Naive thymus-derived CD4-positive, alpha-beta T cell (primary cell): ENCODE data around the gene IKBKE. TPM values are rescaled to one million over a fixed set of nuclear protein-coding genes. Genes with fewer than 3 reads are reported as not detected.
A peak's percentile ranks its signal among the peaks of the same experiment; 100 is the strongest.

Source experiments
- ATAC-seq: fragments of 150-1000 bp; cut with Tn5 transposase; 2 replicates; pipeline ENCODE4 v1.10.0; 2021; ENCODE audit warnings: mild to moderate bottlenecking, moderate library complexity
- CTCF ChIA-PET: fragments of 350-600 bp; sonication (Branson Sonifier 250); formaldehyde crosslinking; loops from one replicate; lab custom pipeline; 2021; ENCODE audit warnings: antibody characterized with exemption; lab: Charles Lee
- POLR2A ChIA-PET: fragments of 350-600 bp; sonication (Branson Sonifier 250); formaldehyde crosslinking; loops from one replicate; lab custom pipeline; 2021; ENCODE audit warnings: antibody characterized with exemption, inconsistent platforms; lab: Charles Lee
- DNase-seq, 9 donors: peaks; one replicate each; pipeline versions ENCODE4 v3.0.0 to v3.0.0-alpha.2; 2020 to 2022; ENCODE audit warnings: mixed read lengths in 1 of 9
- H3K27ac ChIP-seq: one replicate; pipeline ENCODE4 v1.7.0; 2013; ENCODE audit warnings: mild to moderate bottlenecking, low read depth, low read length, moderate library complexity
- H3K27me3 ChIP-seq, 2 donors: one replicate each; pipeline ENCODE4 v1.7.0; 2013; ENCODE audit warnings: low read length in 2 of 2, mild to moderate bottlenecking in 2 of 2, moderate library complexity in 2 of 2; ENCODE audit not compliant: control insufficient read depth in 2 of 2, insufficient read depth in 2 of 2
- H3K36me3 ChIP-seq, 3 experiments: 1 replicate in 2 of 3; 2 replicates in 1 of 3; pipeline ENCODE4 v1.7.0; 2013; ENCODE audit warnings: low read length in 3 of 3, mild to moderate bottlenecking in 3 of 3, moderate library complexity in 1 of 3; ENCODE audit not compliant: insufficient read depth in 3 of 3, control insufficient read depth in 2 of 3
- H3K4me1 ChIP-seq, 2 donors: one replicate each; pipeline ENCODE4 v1.7.0; 2013; ENCODE audit warnings: low read length in 2 of 2, mild to moderate bottlenecking in 2 of 2, moderate library complexity in 1 of 2; ENCODE audit not compliant: control insufficient read depth in 2 of 2, insufficient read depth in 2 of 2
- H3K4me3 ChIP-seq: 2 replicates; pipeline ENCODE4 v1.7.0; 2013; ENCODE audit warnings: mild to moderate bottlenecking, low read length
- H3K9me3 ChIP-seq, 3 experiments: 1 replicate in 2 of 3; 2 replicates in 1 of 3; pipeline ENCODE4 v1.7.0; 2013; ENCODE audit warnings: low read length in 3 of 3; ENCODE audit not compliant: control insufficient read depth in 2 of 3
- H3K27ac Mint-ChIP-seq, 9 donors: one replicate each; pipeline ENCODE4 v1.8.0; 2020 to 2022; ENCODE audit warnings: mixed read lengths in 9 of 9, mild to moderate bottlenecking in 8 of 9, moderate library complexity in 5 of 9, inconsistent platforms in 2 of 9
- H3K27me3 Mint-ChIP-seq, 5 donors: one replicate each; pipeline ENCODE4 v1.8.0; 2021 to 2022; ENCODE audit warnings: mixed read lengths in 5 of 5, mild to moderate bottlenecking in 1 of 5
- H3K36me3 Mint-ChIP-seq, 5 donors: one replicate each; pipeline ENCODE4 v1.8.0; 2020 to 2022; ENCODE audit warnings: mixed read lengths in 5 of 5, mild to moderate bottlenecking in 3 of 5, inconsistent platforms in 1 of 5
- H3K4me1 Mint-ChIP-seq, 7 donors: one replicate each; pipeline ENCODE4 v1.8.0; 2020 to 2022; ENCODE audit warnings: mixed read lengths in 7 of 7, mild to moderate bottlenecking in 3 of 7, inconsistent platforms in 1 of 7
- H3K4me3 Mint-ChIP-seq, 10 donors: one replicate each; pipeline ENCODE4 v1.8.0; 2020 to 2022; ENCODE audit warnings: mild to moderate bottlenecking in 10 of 10, mixed read lengths in 10 of 10, moderate library complexity in 6 of 10, inconsistent platforms in 2 of 10
- H3K9me3 Mint-ChIP-seq, 11 donors: one replicate each; pipeline ENCODE4 v1.8.0; 2020 to 2022; ENCODE audit warnings: mixed read lengths in 11 of 11, mild to moderate bottlenecking in 4 of 11, inconsistent platforms in 1 of 11, moderate library complexity in 1 of 11
- intact Hi-C, 2 donors: fragments of 100-400 bp; cut with micrococcal nuclease; formaldehyde crosslinking; loops; one replicate each; pipeline ENCODE4 v1.15.1; 2023
- polyA plus RNA-seq, 2 donors: library from polyadenylated mRNA; unstranded; fragments of 300-500 nt; fragmentation: Illumina TruSeq; gene quantifications; one replicate each; pipeline ENCODE4 v1.2.3, GENCODE V29; 2021
- total RNA-seq, 6 experiments: library from RNA in 5 of 6; stranded (reverse) in 5 of 6; gene quantifications; 1 replicate in 5 of 6; 2 replicates in 1 of 6; pipeline ENCODE4 v1.2.3 and lab custom pipeline; 2021 to 2026

Gene IKBKE
- total and polyA plus RNA-seq, 7 experiments from 2014 or later, result 32.5 to 177 (median 60.4) TPM

- H3K27ac Mint-ChIP-seq, result no peak overlapping the region
- ChIA-PET CTCF (no interaction called here), POLR2A (no interaction called here)
- no peak overlapping the region for H3K4me3 ChIP-seq
- no peaks in the 10 kb centered on the region for H3K9me3 ChIP-seq
- no peak for ATAC-seq
- DNase-seq, result no peak
- intact Hi-C loops, result no loop called here
- no peaks in the 10 kb centered on the region for H3K27me3 ChIP-seq
- H3K9me3 Mint-ChIP-seq, result no peaks in the 10 kb centered on the region
- H3K4me1 ChIP-seq, result no peaks in the 10 kb centered on the region
- H3K36me3 Mint-ChIP-seq, result peaks cover 11 to 47% (median 18%) of the 10 kb centered on the region in 5 donors
- H3K4me3 Mint-ChIP-seq, result no peak overlapping the region
- no peak overlapping the region for H3K27ac ChIP-seq
- peaks cover 0 to 20% (median 4%) of the 10 kb centered on the region in 3 experiments for H3K36me3 ChIP-seq
- H3K4me1 Mint-ChIP-seq, result peaks cover 0 to 11% (median 0%) of the 10 kb centered on the region in 7 donors
- no peaks in the 10 kb centered on the region for H3K27me3 Mint-ChIP-seq
Observed at GRCh38 chr1:206435445-206435844, 34.8 kb upstream of the IKBKE start.

GRCh38 chr1:206438554-206438953 lies 31.7 kb upstream of the IKBKE start:
- Mint-ChIP-seq H3K4me1 (peaks cover 0 to 8% (median 0%) of the 10 kb centered on the region in 7 donors), H3K27me3 (no peaks in the 10 kb centered on the region), H3K4me3 (no peak overlapping the region), H3K36me3 (peaks cover 6 to 44% (median 22%) of the 10 kb centered on the region in 5 donors), H3K9me3 (no peaks in the 10 kb centered on the region), H3K27ac (no peak overlapping the region)
- H3K27me3 ChIP-seq, result no peaks in the 10 kb centered on the region
- DNase-seq (no peak), ATAC-seq (no peak)
- no peak overlapping the region for H3K4me3 ChIP-seq
- CTCF ChIA-PET, result no interaction called here
- H3K9me3 ChIP-seq, result no peaks in the 10 kb centered on the region
- POLR2A ChIA-PET, result no interaction called here
- H3K36me3 ChIP-seq, result peaks cover 0 to 33% (median 4%) of the 10 kb centered on the region in 3 experiments
- intact Hi-C loops, result no loop called here
- H3K27ac ChIP-seq, result no peak overlapping the region
- no peaks in the 10 kb centered on the region for H3K4me1 ChIP-seq

GRCh38 chr1:206439205-206439604 lies 31.1 kb upstream of the IKBKE start:
- no peak overlapping the region for H3K27ac Mint-ChIP-seq
- H3K27me3 Mint-ChIP-seq, result no peaks in the 10 kb centered on the region
- H3K36me3 Mint-ChIP-seq, result peaks cover 6 to 42% (median 22%) of the 10 kb centered on the region in 5 donors
- no peaks in the 10 kb centered on the region for H3K27me3 ChIP-seq
- H3K4me1 Mint-ChIP-seq, result peaks cover 0 to 8% (median 0%) of the 10 kb centered on the region in 7 donors
- H3K4me3 Mint-ChIP-seq, result no peak overlapping the region
- intact Hi-C loops, result no loop called here
- ChIA-PET CTCF (no interaction called here), POLR2A (no interaction called here)
- H3K9me3 ChIP-seq, result no peaks in the 10 kb centered on the region
- no peaks in the 10 kb centered on the region for H3K4me1 ChIP-seq
- ATAC-seq (no peak), DNase-seq (no peak)
- no peak overlapping the region for H3K27ac ChIP-seq
- H3K9me3 Mint-ChIP-seq, result no peaks in the 10 kb centered on the region
- H3K4me3 ChIP-seq, result no peak overlapping the region
- peaks cover 0 to 33% (median 4%) of the 10 kb centered on the region in 3 experiments for H3K36me3 ChIP-seq

- CTCF ChIA-PET, result no interaction called here
Observed at GRCh38 chr1:206441336-206441967, 28.8 kb upstream of the IKBKE start.

GRCh38 chr1:206442101-206442500 lies 28.2 kb upstream of the IKBKE start:
- no peaks in the 10 kb centered on the region for H3K27me3 Mint-ChIP-seq
- Histone ChIP-seq H3K36me3 (peaks cover 0 to 36% (median 4%) of the 10 kb centered on the region in 3 experiments), H3K4me1 (no peaks in the 10 kb centered on the region), H3K4me3 (no peak overlapping the region), H3K9me3 (no peaks in the 10 kb centered on the region), H3K27ac (no peak overlapping the region), H3K27me3 (no peaks in the 10 kb centered on the region)
- DNase-seq (no peak), ATAC-seq (no peak)
- ChIA-PET CTCF (no interaction called here), POLR2A (no interaction called here)
- peak overlapping the region in 1 of 9 donors; percentile 16 for H3K27ac Mint-ChIP-seq
- peaks cover 0 to 4% (median 0%) of the 10 kb centered on the region in 7 donors for H3K4me1 Mint-ChIP-seq
- no peak overlapping the region for H3K4me3 Mint-ChIP-seq
- H3K9me3 Mint-ChIP-seq, result no peaks in the 10 kb centered on the region
- intact Hi-C loops, result no loop called here
- peaks cover 6 to 55% (median 17%) of the 10 kb centered on the region in 5 donors for H3K36me3 Mint-ChIP-seq

More at GRCh38 chr1:206441336-206441967, 28.8 kb upstream of the IKBKE start:
- H3K4me3 ChIP-seq, result no peak overlapping the region
- no peaks in the 10 kb centered on the region for H3K9me3 Mint-ChIP-seq
- intact Hi-C loops, result no loop called here
- H3K36me3 ChIP-seq, result peaks cover 0 to 37% (median 4%) of the 10 kb centered on the region in 3 experiments
- H3K27ac ChIP-seq, result no peak overlapping the region
- no peaks in the 10 kb centered on the region for H3K27me3 ChIP-seq
- H3K27ac Mint-ChIP-seq, result no peak overlapping the region
- no peak for ATAC-seq
- peaks cover 0 to 4% (median 0%) of the 10 kb centered on the region in 7 donors for H3K4me1 Mint-ChIP-seq
- no peak for DNase-seq
- H3K27me3 Mint-ChIP-seq, result no peaks in the 10 kb centered on the region
- H3K36me3 Mint-ChIP-seq, result peaks cover 6 to 50% (median 22%) of the 10 kb centered on the region in 5 donors
- no peak overlapping the region for H3K4me3 Mint-ChIP-seq
- no peaks in the 10 kb centered on the region for H3K4me1 ChIP-seq
- H3K9me3 ChIP-seq, result no peaks in the 10 kb centered on the region
- POLR2A ChIA-PET, result no interaction called here

GRCh38 chr1:206445116-206445515 lies 25.2 kb upstream of the IKBKE start:
- Histone ChIP-seq H3K27ac (no peak overlapping the region), H3K4me3 (no peak overlapping the region), H3K9me3 (no peaks in the 10 kb centered on the region), H3K4me1 (no peaks in the 10 kb centered on the region), H3K27me3 (no peaks in the 10 kb centered on the region), H3K36me3 (peaks cover 0 to 22% (median 0%) of the 10 kb centered on the region in 3 experiments)
- no peaks in the 10 kb centered on the region for H3K27me3 Mint-ChIP-seq
- no peaks in the 10 kb centered on the region for H3K9me3 Mint-ChIP-seq
- H3K4me3 Mint-ChIP-seq, result no peak overlapping the region
- ChIA-PET CTCF (interaction anchor here (0.6 kb wide), 1 partner anchor 631 kb away, joined by 5 read pairs; no protein-coding TSS in a partner anchor), POLR2A (no interaction called here)
- ATAC-seq, result no peak
- DNase-seq, result no peak
- peaks cover 3 to 32% (median 12%) of the 10 kb centered on the region in 5 donors for H3K36me3 Mint-ChIP-seq
- intact Hi-C loops, result no loop called here
- H3K27ac Mint-ChIP-seq, result no peak overlapping the region
- H3K4me1 Mint-ChIP-seq, result peaks cover 0 to 17% (median 0%) of the 10 kb centered on the region in 7 donors
